ENCODE measurements around the gene SH3GL2.

GRCh38 chr9:17622749-17623148, 43.9 kb downstream of the SH3GL2 start:
- TF ChIP-seq CTCF (conservative IDR thresholded peaks at IDR 0.05) (no peak), ZFX (IDR thresholded peaks at IDR 0.05) (no peak)

Data from C4-2B (cell line).